G401.6 (cell line): ENCODE data around the gene PAPPA.

Experiments
- FAIRE-seq: peaks from 2 replicates; lab custom pipeline; 2012; peaks lifted over from hg19 to GRCh38; lab: Jason Lieb, UNC

The PAPPA gene

GRCh38 chr9:116316246-116316645 lies 162.7 kb downstream of the PAPPA start:
- FAIRE-seq, result no peak

DNA sequence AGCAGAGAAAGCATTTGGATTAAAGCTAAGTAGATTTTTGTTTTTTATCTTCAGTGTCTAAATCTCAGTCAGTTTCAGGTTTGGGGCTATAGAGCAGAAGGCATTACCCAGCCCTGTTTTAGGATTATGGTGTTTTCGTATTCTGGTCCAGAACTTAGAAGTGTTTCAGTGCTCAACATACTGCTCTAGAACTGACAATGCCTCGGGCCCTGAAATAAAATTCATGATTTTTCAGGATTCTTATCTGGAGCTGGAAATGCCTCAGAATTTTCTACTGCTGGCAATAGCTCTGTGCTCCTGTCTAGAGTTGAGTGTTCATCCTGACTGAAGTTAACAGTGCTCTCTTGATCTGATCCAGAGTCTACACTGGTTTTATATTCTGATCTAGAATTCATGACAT lies 163.9 kb downstream of the PAPPA start:
- no peak for FAIRE-seq

GRCh38 chr9:116318468-116319374 lies 165.1 kb downstream of the PAPPA start:
- FAIRE-seq, result no peak

GRCh38 chr9:116319480-116319879 lies 165.9 kb downstream of the PAPPA start:
- FAIRE-seq, result no peak

GRCh38 chr9:116320290-116320689 lies 166.7 kb downstream of the PAPPA start:
- no peak for FAIRE-seq

DNA sequence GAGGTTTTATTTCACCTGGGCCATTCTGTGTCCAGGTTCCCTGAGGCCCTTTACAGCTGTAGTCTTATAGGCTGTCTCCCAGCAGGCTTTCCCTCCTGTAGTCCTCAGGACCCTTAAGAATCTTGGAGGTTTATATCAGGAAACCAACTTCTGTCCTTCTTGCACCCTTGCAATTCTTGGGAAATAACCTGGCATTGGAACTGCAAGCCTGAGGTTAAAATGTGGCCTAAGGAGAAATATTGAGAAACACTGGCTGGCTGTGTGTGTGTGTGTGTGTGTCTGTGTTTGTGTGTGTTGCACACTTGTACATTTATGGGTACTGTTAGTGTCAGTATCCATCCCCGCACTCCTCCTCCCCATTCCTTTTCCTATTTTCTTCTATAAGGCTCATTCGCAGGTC lies 168.9 kb downstream of the PAPPA start:
- no peak for FAIRE-seq

DNA sequence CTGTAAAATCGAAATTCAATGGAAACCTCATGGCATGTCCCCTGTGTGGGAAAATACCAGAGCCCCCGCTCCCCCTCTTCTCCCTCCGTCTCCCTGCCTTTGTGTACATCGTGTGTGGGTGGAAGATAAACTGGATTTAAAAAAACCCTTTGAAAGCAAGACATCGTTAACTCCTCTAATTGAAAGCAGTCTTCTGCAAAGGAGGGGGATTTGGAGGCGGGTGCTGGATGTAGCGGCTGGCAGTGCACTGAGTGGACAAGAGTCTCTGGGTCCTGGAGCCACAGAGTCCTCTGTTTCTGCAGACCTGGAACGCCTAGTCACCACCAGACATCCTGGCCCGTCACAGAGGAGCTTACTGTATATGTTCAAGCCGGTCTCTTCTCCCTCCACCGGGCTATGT lies 169.4 kb downstream of the PAPPA start:
- no peak for FAIRE-seq

- no peak for FAIRE-seq
Observed at GRCh38 chr9:116323571-116323970, 170.0 kb downstream of the PAPPA start.

DNA sequence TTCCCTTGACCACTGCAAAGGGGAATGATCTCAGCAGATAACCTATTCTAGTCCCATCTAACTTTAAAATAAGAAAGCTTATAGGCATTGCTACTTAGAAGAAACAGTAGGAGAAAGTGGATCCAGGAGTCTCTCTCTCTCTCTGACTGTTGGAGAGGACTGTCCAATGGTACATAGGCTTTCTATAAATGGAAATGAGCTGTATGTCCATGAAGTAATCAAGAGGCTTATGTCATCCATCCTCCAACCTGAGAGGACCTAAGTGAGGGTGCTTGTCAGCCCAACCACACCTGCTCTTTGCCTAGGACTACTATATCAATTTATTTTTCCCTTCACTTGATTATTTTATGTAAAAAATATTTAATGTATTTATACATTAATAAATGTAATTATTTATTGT lies 172.3 kb downstream of the PAPPA start:
- FAIRE-seq, result no peak

DNA sequence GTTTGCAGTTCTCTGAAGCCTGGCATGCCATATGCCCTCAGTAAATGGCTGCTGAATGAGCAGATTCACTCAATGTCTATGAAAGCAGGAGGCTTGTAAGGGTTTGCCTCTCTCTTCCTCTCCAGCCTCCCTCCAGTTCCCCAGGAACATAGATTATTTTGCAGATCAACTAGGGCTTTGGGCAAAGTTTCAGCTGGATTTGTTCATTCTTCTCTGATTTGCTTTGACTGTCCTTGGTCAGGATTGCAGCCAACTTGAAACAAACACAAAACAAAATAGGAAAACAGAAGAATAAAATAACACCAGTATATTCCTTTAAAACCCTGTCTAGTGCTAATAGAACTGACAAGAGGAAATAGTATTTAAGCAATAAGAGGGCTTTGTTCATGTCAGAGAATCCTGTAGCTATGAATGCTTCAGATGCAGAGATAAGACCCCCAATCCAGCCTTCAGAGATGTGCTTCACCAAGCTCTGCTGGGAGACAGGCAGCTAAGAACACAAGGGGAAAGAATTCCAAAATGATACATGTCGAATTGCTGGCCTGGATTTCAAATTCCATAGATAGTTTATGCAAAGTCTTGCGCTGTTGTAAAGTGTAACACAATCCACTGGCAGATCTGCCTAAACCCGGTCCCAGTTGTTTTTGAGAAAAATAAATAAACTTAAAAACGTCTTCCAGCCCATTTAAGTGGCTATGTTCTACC lies 174.3 kb downstream of the PAPPA start:
- no peak for FAIRE-seq

GRCh38 chr9:116329470-116329869 lies 175.9 kb downstream of the PAPPA start:
- FAIRE-seq, result no peak

DNA sequence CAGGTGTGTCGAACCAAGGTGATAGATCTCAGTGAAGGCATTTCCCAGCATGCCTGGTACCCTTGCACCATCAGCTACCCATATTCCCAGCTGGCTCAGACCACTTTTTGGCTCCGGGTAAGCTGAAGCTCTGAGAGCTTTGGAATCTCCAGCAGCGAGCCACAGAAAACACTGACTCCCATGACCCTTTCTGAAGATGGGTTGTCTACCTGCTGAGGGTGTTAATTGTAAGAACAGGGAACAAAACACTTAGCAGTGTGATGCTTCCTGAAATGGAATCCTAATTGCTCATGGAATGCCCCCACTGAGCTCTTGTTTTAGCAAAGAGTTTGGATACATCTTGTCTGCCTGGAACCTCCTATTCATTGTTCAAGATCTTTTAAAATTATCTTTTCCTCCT lies 177.7 kb downstream of the PAPPA start:
- no peak for FAIRE-seq

DNA sequence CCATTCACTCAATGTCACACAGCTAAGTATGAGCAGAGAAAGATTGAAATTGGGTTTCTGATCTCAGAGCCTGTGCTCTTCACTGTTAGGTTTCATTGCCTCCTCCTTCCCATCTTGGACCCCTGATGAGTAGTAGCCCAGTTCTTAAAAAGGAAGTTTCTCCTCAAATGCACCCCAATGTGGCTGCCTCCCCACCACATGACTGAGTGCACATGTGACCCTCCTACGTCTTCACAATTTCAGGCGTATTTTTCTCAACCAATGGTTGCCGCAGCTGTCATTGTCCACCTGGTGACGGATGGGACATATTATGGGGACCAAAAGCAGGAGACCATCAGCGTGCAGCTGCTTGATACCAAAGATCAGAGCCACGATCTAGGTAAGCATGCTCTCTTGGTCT lies 178.5 kb downstream of the PAPPA start:
- no peak for FAIRE-seq

DNA sequence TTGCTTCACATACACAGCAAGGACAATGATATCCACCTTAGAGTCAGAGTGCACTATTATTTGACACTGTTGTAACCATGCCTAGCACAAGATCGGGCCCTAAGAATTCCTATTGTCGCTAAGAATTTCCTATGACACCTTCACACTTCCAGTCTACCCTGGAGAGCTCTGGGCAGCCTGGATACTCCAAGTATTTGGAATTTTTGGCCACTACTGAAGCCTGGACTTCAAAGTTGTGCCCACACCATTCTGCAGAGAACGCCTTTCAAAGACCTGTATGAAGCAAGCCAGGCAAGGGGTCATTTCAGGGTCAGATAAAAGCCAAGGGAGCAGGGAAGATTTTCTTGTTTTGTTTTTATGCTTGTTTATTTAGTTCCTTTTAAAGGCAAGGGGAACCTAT lies 179.7 kb downstream of the PAPPA start:
- FAIRE-seq, result no peak

- no peak for FAIRE-seq
Observed at GRCh38 chr9:116334546-116335150, 181.1 kb downstream of the PAPPA start.

DNA sequence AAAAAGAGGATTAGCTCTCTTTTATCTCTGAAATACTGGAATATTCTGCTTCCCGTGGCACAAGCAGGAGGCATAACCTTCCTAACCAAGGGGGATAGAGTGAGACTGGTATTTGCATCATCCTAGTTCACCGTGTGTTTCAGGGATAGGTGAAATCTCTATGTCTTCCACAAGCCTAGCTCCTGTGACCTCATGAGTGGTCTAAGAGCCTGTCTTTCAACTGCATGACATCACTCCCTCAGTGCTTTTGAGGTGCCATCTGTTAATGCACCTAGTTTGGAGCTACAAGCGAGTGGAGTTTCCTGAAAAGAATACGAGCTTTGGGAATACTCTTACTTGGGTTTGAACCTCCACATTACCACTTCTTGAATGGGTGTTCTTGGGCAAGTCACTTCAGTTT lies 181.8 kb downstream of the PAPPA start:
- no peak for FAIRE-seq

GRCh38 chr9:116336133-116336862 lies 182.7 kb downstream of the PAPPA start:
- no peak for FAIRE-seq

DNA sequence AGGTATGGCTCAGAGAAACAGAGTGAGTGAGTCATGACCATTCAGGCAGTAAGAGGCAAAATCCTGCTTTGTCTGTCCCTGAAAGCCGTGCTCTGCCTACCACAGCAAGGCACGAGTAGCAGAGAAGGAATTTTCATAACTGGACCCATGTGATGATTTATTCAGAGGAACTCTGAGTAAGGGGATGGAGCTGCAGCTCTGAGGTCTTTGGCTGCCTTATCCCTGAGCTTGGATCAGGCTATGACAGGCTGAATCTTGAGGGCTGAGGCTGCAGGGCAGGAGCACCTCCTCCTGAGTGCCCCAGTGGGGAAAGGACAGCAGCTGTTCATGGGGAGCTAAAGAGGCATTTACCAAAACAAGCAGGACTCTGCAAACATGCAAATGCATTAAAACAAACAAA lies 183.4 kb downstream of the PAPPA start:
- FAIRE-seq, result no peak

DNA sequence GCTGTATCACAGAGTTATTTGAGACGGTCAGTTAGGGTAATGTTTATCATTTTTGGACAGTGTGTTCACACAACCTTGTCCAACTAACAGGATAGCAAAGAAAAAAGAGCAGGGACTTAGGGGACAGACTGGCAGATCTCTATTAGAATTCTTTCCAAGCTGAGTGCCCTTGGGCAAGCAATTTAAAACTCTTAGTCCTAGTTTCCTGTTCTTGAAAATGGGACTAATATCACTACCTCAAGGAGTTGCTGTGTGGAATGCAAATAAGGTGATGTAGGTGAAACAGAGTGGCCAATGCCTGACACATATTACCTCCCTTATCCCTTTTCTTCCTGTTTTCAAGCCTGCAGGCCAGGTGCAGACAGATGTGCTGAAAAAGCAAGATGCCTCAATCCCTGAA lies 186.7 kb downstream of the PAPPA start:
- no peak for FAIRE-seq

DNA sequence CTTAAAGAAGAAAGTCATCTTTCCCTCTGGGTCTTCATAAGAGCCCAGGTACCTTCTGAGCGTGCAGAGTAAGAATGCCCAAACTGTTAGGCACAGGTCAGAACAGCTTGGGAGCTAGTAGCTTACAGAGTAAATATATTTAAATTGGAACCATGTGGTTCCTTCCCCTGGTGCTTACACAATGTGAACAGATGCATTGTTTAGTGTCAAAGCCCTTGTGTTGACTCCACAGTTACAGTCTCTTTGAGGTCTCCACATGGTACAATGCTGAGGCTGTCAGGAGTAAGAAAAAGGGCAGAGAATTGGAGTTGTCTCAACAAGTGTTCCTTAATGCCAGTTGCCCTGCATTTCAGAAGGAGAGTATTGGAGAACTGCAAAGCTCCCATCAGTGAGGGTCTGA lies 188.5 kb downstream of the PAPPA start:
- no peak for FAIRE-seq

DNA sequence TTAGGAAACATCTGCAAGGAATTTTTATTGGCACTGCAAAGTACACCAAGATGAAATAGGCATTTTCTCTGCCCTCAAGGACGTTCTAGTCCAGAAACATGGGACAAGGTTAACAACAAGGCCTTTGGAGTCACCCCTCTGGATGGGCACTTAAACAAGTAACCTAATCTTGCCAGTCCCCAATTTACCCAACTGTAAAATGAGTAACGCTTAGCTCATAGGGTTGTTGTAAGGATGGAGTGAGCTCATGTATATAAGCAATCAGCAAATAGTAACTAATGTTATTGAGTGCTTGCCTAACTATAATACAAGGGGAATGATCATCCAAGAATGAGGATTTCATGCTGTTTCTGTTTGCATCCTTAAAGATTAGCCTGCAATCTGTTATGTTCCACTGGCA lies 189.3 kb downstream of the PAPPA start:
- no peak for FAIRE-seq

DNA sequence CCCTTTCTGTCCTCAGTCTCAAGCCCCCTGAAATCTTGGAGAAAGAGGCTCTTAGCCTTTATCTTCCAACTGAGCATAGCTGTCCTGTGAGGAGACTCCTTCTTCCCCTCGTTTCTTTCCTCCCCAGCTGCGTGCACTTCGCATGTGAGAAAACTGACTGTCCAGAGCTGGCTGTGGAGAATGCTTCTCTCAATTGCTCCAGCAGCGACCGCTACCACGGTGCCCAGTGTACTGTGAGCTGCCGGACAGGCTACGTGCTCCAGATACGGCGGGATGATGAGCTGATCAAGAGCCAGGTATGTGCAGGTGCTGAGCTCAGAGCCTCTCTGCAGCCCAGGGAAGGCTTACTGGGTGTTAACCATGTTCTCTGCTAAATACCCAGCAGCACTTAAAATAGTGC lies 190.8 kb downstream of the PAPPA start:
- no peak for FAIRE-seq

DNA sequence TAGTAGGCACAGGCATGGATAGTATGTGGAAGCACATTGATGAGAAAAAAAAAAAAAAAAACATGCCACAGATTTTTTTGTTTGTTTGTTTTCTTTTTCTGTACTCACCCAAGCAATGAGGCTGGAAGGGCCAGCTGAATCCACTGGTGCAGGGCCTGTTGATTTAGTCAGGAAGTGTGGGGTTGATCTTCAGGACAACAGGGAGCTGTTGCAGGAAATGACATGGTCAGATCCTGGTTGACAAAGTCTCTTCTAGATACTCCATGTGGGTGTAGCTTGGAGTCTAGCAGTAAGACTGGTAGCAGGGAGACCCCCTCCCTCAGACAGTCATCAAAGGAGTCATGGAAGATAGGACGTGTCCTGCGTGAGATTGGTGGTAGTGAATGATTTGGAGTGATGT lies 191.8 kb downstream of the PAPPA start:
- FAIRE-seq, result no peak
